ENCODE measurements around the gene SGCB.
"Not testable (repeated sequence)": the region's sequence is repeated elsewhere in the genome, so short reads cannot be mapped to it uniquely, and the experiment has no call there.

The SGCB gene, protein sequence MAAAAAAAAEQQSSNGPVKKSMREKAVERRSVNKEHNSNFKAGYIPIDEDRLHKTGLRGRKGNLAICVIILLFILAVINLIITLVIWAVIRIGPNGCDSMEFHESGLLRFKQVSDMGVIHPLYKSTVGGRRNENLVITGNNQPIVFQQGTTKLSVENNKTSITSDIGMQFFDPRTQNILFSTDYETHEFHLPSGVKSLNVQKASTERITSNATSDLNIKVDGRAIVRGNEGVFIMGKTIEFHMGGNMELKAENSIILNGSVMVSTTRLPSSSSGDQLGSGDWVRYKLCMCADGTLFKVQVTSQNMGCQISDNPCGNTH

DNA sequence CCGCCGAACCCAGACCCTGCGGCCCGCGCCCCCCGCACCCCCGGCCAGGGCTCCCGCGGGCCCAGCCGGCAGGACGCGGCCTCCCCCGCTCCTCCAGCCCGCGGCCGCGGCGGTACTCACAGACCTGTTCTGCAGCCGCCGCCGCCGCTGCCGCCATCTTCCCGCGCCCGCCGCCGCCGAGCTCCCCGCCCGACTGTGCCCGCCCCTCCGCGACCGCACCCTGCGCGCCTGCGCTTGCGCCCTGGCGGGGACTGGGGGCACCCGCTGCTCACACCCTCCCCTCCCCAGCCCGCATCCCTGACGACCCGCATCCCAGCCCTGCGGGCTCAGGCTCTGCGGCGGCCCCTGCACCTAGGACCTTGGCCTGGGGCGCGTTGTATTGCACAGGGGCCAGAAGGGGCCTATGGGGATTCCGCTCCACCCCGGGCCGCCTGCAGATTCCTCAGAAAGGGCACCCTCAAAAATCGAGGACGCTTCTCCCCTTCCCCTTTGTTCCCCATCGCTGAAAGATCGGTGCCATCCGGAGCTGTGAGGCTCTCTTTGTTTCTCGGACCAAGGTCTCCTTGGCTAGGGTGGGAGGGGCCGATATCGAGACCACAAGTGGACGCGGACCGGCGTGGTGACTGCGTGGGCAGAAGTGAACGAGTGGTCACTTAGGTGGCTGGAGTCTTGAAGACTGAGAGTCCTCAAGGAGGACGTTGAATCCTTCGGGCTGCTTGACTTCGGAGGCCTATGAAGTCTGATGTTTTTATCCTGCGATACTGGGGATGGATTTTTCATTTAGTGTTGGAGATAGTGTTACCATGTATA lies at the start of gene SGCB:
TSS of gene SGCB (minus strand) at position 197 of the 810 bp plus-strand sequence. CDS start at position 157, 40 bp downstream.
- DNase-seq, result peak; percentile 82

- not testable (repeated sequence) for DNase-seq
Observed at GRCh38 chr4:52086425-52086824, 48.3 kb upstream of the SGCB start.

DNA sequence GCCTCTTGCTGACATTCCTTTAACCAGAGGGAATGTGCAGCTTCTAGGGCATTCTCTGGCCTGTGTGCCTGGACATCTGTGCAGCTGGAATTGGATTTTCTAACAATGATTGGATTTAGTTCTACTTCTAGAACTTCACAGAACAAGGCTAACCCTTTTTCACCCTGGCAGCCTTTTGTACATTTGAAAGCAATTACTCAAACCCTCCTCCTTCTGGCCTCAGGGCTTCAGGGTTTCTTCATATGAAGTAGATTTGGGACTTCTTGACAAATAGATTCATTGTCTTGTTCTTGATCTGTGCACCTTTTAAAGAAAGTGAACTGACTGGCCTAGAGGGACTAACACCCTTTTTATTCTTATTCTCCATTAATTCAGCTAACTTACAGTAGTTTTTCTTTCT lies 43.1 kb upstream of the SGCB start:
- DNase-seq, result no peak

DNA sequence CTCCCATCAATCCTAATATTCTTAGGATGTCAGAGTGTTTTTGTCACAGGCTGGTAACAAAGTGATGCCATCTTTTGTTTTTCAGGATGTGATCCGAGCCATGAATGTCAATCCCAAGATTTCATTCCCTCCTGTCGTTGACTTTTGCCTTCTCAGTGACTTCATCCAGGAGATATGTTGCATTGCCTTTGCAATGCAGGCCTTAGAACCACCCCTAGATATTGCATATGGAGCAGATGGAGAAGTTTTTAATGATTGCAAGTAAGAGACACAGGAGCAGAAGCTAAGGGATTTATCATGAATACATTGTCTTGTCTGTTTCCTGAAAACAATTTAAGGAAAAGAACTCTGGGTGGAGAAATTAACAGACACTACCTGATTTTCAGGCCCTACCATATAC lies 41.6 kb upstream of the SGCB start:
- DNase-seq, result no peak

DNA sequence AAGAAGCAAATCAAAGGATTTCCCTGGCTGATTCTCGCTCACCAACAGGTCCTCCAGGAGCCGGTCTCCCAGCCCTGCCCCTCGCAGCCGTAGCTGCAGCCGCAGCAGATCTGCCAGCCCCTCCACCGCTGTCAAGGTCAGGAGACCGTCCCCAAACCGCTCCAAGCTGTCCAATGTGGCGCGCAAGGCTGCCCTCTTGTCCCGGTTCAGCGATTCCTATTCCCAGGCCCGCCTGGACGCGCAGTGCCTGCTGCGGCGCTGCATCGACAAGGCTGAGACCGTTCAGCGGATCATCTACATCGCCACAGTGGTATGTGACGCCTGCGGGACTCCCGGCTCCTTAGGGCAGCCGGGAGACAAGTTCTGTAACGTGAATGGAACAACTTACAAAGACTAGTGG lies 38.6 kb upstream of the SGCB start:
- DNase-seq, result no peak

DNA sequence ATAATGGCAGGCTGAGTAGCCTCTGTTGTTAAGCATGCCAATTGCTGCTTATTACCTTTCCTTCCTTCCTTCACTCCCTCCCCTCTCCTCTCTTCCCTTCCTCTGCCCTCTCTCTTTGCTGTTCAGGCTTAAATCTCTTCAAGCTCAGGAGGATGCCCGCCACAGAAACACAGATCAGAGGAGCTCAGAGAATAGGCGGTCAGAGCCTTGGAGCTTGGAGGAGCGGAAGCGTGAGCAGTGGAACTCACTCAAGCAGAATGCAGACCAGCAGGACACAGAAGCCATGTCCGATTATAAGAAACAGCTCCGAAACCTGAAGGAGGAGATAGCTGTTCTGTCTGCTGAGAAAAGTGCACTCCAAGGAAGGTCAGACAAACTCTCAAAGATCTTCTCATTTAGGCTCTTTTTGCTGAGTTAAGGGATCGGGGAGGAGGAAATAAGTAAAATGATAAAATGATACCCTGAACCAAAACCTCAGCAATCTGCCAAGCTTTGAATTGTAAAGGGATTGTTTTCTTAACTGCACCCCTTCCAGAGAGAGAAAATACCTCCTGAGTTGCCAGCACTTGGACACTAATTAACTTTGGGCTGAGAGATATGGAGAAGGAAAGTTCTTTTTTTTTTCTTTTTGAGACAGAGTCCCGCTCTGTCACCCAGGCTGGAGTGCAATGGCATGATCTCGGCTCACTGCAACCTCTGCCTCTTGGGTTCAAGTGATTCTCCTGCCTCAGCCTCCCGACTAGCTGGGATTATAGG lies 33.9 kb upstream of the SGCB start:
- no peak for DNase-seq

- no peak for DNase-seq
Observed at GRCh38 chr4:52069571-52069970, 31.5 kb upstream of the SGCB start.

GRCh38 chr4:52059372-52059771 lies 21.3 kb upstream of the SGCB start:
- no peak for DNase-seq

DNA sequence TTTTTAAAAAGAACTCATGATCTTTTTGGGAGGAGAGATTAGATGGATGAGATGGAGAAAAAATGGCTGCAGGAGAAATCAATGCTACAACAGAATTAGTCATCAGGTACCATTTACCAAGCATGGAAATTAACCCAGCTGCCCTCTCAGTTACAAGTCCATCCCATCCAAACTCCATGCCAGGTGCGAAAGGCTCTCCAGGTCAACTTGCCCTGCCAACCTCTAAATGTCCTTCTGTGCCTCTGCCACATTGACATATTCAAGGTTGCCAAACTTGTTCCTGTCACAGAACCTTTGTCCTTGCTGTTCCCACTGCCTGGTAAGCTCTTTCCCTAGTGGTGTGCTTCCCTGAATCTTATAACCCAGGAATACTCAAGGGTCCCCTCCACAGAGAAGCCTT lies 20.2 kb upstream of the SGCB start:
- no peak for DNase-seq

DNA sequence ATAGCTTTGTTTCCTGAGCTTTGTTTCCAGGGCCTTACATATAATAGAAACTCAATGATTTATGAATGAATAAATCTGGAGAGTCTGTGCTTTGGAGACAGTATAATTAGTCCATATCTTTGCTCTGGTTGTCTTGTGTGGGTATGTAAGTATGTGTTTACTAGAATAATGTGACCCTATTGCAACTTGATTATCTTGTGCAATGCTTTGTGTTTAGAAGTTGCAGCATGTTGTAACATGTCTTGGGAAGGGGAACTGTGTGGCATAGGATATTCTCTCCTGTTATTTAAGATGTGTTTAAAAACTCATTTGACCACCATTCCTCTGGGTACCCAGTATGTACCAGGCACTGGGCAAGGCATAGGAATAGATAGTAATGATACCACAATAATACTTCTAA lies 19.1 kb upstream of the SGCB start:
- no peak for DNase-seq

- no peak for DNase-seq
Observed at GRCh38 chr4:52054254-52054653, 16.2 kb upstream of the SGCB start.

DNA sequence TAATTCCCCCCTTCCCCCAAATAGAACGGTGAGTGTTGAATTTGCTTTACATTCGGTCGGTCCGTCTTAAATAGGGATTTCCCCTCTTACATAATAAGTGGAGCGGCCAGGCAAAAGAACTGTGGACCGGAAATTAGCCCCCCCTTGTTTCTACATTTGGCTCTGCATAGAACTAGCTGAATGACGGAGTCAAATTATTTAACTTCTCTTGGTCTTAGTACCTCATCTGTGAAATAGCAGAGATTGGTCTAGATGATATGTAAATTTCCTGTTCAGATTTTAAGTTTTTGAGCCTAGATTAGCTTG lies 14.3 kb upstream of the SGCB start:
- no peak for DNase-seq

GRCh38 chr4:52051615-52052474 lies 13.7 kb upstream of the SGCB start:
- DNase-seq, result peak; percentile 28

DNA sequence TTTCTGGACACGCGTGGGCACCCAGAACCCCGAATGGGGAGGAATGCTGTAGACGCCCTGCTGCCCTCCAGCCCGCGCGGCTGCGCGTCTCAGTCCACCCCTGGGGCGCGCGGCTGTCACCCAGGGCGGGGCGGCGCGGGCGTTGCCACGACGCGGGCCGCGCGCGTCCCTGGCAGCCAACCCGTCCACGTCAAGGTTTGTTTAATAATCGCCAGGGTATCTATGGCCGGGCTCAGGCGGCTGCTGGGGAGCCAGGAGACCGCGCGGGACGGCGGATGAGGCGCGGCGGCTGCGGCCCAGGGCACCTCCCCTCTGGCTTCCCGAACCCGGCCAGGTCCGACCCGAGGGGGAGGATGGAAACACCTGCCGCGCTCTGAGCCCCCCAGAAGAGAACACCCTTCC lies 13.1 kb upstream of the SGCB start, which contains the start of gene SPATA18:
TSS of gene SPATA18 (plus strand) at position 92 of the 402 bp plus-strand sequence. CDS start 401 bp downstream, outside the sequence.
- no peak for DNase-seq

GRCh38 chr4:52049266-52049665 lies 11.2 kb upstream of the SGCB start:
- DNase-seq, result no peak

- no peak for DNase-seq
Observed at GRCh38 chr4:52045028-52045427, 6.9 kb upstream of the SGCB start.

DNA sequence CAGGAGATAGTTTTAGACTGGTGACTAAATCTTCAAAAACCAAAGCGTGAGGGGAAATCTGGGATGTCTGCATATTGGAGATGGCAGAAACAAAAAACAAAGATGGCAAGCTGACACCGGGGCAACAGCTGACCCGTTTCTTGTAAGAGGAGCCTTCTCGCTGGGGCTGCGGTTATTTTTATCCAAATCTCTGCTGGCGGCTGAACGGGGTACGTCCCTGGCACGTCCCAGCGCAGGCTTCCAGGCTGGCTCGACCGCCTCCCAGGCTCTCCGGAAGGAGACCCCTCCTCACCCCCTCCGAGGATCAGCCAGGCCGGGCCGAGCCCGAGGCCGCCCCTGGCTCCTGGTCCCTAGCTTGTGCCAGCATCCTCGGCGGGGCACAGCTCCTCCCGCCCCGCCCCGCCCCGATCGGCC lies 403 bp downstream of the SGCB start:
- DNase-seq, result peak; percentile 44

DNA sequence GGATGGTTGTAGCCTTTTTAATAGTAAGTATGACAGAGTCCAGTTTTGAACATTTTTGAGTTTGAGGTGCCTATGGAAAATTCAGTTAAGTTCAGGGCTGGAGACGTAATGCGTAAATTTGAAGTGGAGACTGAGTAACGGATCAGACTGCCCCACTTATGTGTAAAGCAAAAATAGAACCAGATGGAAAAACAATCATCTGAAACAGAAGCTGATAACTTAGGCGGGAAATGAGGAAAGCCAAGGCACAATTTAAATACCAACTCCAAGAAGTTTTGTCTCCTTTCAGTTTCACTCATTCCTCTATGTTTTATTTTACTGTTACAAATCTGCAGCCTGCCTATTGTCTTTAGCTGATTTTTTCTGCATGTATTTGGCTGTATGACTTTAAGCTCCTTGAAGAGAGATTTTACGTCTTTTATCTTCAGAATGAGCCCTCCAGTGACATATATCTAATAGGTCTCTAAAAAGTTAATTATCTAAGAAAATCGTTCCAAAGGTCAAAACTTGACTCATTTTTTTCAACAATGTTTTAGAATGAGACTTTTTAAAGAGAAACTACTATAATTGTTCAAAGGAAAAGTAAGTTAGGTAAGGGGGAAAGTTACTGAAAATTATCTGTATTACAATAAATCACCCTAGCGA lies 1.1 kb downstream of the SGCB start:
- no peak for DNase-seq

GRCh38 chr4:52035190-52035589 lies 2.9 kb downstream of the SGCB start:
- DNase-seq, result no peak

GRCh38 chr4:52032005-52032404 lies 6.1 kb downstream of the SGCB start:
- no peak for DNase-seq

- no peak for DNase-seq
Observed at GRCh38 chr4:52028970-52029369, 9.1 kb downstream of the SGCB start.
